ENCODE data around the gene ZNF148. TPM values are rescaled to one million over a fixed set of nuclear protein-coding genes. Genes with fewer than 3 reads are reported as not detected.
A peak's percentile ranks its signal among the peaks of the same experiment; 100 is the strongest.

ZNF148 gene
- 10 to 100 TPM; 32.4 to 50.7 (median 39.4) TPM for total RNA-seq

- peak within 1 kb of the TSS; percentile 64 to 98 (median 94) for H3K27ac ChIP-seq
- H3K27me3 ChIP-seq: no peaks in the 10 kb centered on the region
- no peaks in the 10 kb centered on the region for H3K36me3 ChIP-seq
- peak within 1 kb of the TSS; percentile 76 to 84 for H3K4me3 ChIP-seq
- no peaks in the 10 kb centered on the region for H3K9me3 ChIP-seq
- 0 to 17% methylated on average over 1 to 6 of the region's 69 CpGs for WGBS, 2 donors (ENCODE audit: low coverage in 1 of 2)
- TF ChIP-seq CTCF (IDR thresholded peaks at IDR 0.05) (peak in 1 of 4 experiments; percentile 32), POLR2AphosphoS5 (IDR thresholded peaks at IDR 0.05) (peak; percentile 82), POLR2A (IDR thresholded peaks at IDR 0.05) (peak; percentile 71 to 76), EP300 (IDR thresholded peaks at IDR 0.05) (no peak)
- peak; percentile 98 for ATAC-seq
- peaks cover 3 to 48% (median 17%) of the 10 kb centered on the region in 3 donors for H3K4me1 ChIP-seq
Measured at GRCh38 chr3:125374996-125375941, at the start of gene ZNF148. TSS of gene ZNF148 (minus strand) at chr3:125375325. CDS start at chr3:125313640, 61,685 bp downstream.

- TF ChIP-seq CTCF (IDR thresholded peaks at IDR 0.05): no peak
- TF ChIP-seq POLR2A (IDR thresholded peaks at IDR 0.05): no peak
- TF ChIP-seq EP300 (IDR thresholded peaks at IDR 0.05): no peak
- TF ChIP-seq POLR2AphosphoS5 (IDR thresholded peaks at IDR 0.05): no peak
- no peaks in the 10 kb centered on the region for H3K4me1 ChIP-seq
- H3K27me3 ChIP-seq: no peaks in the 10 kb centered on the region
- 56% methylated on average over 4 of the region's 4 CpGs; no CpG with 5 or more reads in 1 of the 2 donors for WGBS, 2 donors (ENCODE audit: low coverage in 1 of 2)
- no peak overlapping the region for H3K4me3 ChIP-seq
- peaks cover 0 to 7% (median 0%) of the 10 kb centered on the region in 3 donors for H3K9me3 ChIP-seq
- ATAC-seq: no peak
- no peaks in the 10 kb centered on the region for H3K36me3 ChIP-seq
- H3K27ac ChIP-seq: no peak overlapping the region
Measured at GRCh38 chr3:125418306-125418705, 43.2 kb upstream of the ZNF148 start.

GRCh38 chr3:125416235-125416634, 41.1 kb upstream of the ZNF148 start:
- ATAC-seq: no peak
- Histone ChIP-seq H3K27ac (no peak overlapping the region), H3K4me3 (no peak overlapping the region), H3K4me1 (no peaks in the 10 kb centered on the region), H3K36me3 (no peaks in the 10 kb centered on the region), H3K9me3 (peaks cover 0 to 7% (median 0%) of the 10 kb centered on the region in 3 donors), H3K27me3 (no peaks in the 10 kb centered on the region)
- TF ChIP-seq POLR2AphosphoS5 (IDR thresholded peaks at IDR 0.05): no peak
- TF ChIP-seq POLR2A (IDR thresholded peaks at IDR 0.05): no peak
- no peak for TF ChIP-seq EP300 (IDR thresholded peaks at IDR 0.05)
- WGBS, 2 donors (ENCODE audit: low coverage in 1 of 2): 82 to 95% methylated on average over 2 to 3 of the region's 3 CpGs

- H3K4me3 ChIP-seq: no peak overlapping the region
- H3K36me3 ChIP-seq: no peaks in the 10 kb centered on the region
- no peak for TF ChIP-seq POLR2A (IDR thresholded peaks at IDR 0.05)
- no peak for TF ChIP-seq CTCF (IDR thresholded peaks at IDR 0.05)
- TF ChIP-seq POLR2AphosphoS5 (IDR thresholded peaks at IDR 0.05): no peak
- TF ChIP-seq EP300 (IDR thresholded peaks at IDR 0.05): no peak
- no peak for ATAC-seq
- no peaks in the 10 kb centered on the region for H3K4me1 ChIP-seq
- no peaks in the 10 kb centered on the region for H3K27me3 ChIP-seq
- H3K27ac ChIP-seq: no peak overlapping the region
- 42 to 60% methylated on average over 1 to 7 of the region's 8 CpGs for WGBS, 2 donors (ENCODE audit: low coverage in 1 of 2)
- H3K9me3 ChIP-seq: peaks cover 0 to 7% (median 0%) of the 10 kb centered on the region in 3 donors
Measured at GRCh38 chr3:125414669-125415068, 39.5 kb upstream of the ZNF148 start.

GRCh38 chr3:125410922-125411321, 35.8 kb upstream of the ZNF148 start:
- Histone ChIP-seq H3K9me3 (no peaks in the 10 kb centered on the region), H3K27ac (no peak overlapping the region), H3K27me3 (no peaks in the 10 kb centered on the region), H3K36me3 (no peaks in the 10 kb centered on the region), H3K4me3 (no peak overlapping the region), H3K4me1 (no peaks in the 10 kb centered on the region)
- no peak for ATAC-seq
- WGBS, 2 donors (ENCODE audit: low coverage in 1 of 2): 93% methylated on average over 6 of the region's 6 CpGs; no CpG with 5 or more reads in 1 of the 2 donors
- no peak for TF ChIP-seq CTCF (IDR thresholded peaks at IDR 0.05)
- TF ChIP-seq EP300 (IDR thresholded peaks at IDR 0.05): no peak
- no peak for TF ChIP-seq POLR2AphosphoS5 (IDR thresholded peaks at IDR 0.05)
- no peak for TF ChIP-seq POLR2A (IDR thresholded peaks at IDR 0.05)
